Measurements from ENCODE around the gene FBP1. TPM values are rescaled to one million over a fixed set of nuclear protein-coding genes. Genes with fewer than 3 reads are reported as not detected.

FBP1 gene
- total and polyA plus RNA-seq, 7 experiments from 2014 or later, result 0.15 to 26.1 (median 10.8) TPM

Other genes starting within 250 kb of the FBP1 start
- gene PCAT7, start 84.4 kb downstream of the FBP1 start, total RNA-seq, result under 1 TPM in 1 of 5 experiments, not detected in 4; 0.27 TPM
- not detected for gene PCAT7, start 84.4 kb downstream of the FBP1 start, polyA plus RNA-seq
- not detected for gene FBP2, start 45.7 kb downstream of the FBP1 start, total RNA-seq
- not detected for gene FBP2, start 45.7 kb downstream of the FBP1 start, polyA plus RNA-seq
- gene AOPEP, start 87.2 kb upstream of the FBP1 start, total RNA-seq, result 10 to 100 TPM; 11.0 to 19.0 (median 14.9) TPM
- gene AOPEP, start 87.2 kb upstream of the FBP1 start, polyA plus RNA-seq, result 1 to 10 TPM; 5.7 to 6.0 TPM